Endothelial cell (in vitro differentiated cells): ENCODE results near the gene SLC8A1. TPM values are rescaled to one million over a fixed set of nuclear protein-coding genes. Genes with fewer than 3 reads are reported as not detected.

ENCODE experiments used
- DNase-seq: peaks from one replicate; pipeline ENCODE4 v3.0.0; 2021; ENCODE audit warnings: low spot score
- H3K27ac Mint-ChIP-seq: one replicate; pipeline ENCODE4 v1.8.0; 2021; ENCODE audit warnings: mixed read lengths, inconsistent platforms; ENCODE audit not compliant: unreplicated experiment
- H3K27me3 Mint-ChIP-seq: one replicate; pipeline ENCODE4 v1.8.0; 2021; ENCODE audit warnings: mild to moderate bottlenecking, moderate library complexity, mixed read lengths, inconsistent platforms; ENCODE audit not compliant: unreplicated experiment
- H3K36me3 Mint-ChIP-seq: one replicate; pipeline ENCODE4 v1.8.0; 2021; ENCODE audit warnings: mild to moderate bottlenecking, low read depth, mixed read lengths, inconsistent platforms; ENCODE audit not compliant: unreplicated experiment
- H3K4me1 Mint-ChIP-seq: one replicate; pipeline ENCODE4 v1.8.0; 2021; ENCODE audit warnings: mild to moderate bottlenecking, mixed read lengths, inconsistent platforms; ENCODE audit not compliant: unreplicated experiment
- H3K4me3 Mint-ChIP-seq: one replicate; pipeline ENCODE4 v1.8.0; 2021; ENCODE audit warnings: mild to moderate bottlenecking, mixed read lengths, inconsistent platforms; ENCODE audit not compliant: unreplicated experiment
- H3K9me3 Mint-ChIP-seq: one replicate; pipeline ENCODE4 v1.8.0; 2021; ENCODE audit warnings: mixed read lengths, inconsistent platforms; ENCODE audit not compliant: unreplicated experiment
- total RNA-seq: library from RNA; stranded (reverse); fragmentation: NEBNext Ultra II Directional; extraction: Animal tissue kit (Norgen Biotek cat#: 25700); gene quantifications from one replicate; pipeline ENCODE4 v1.2.1, GENCODE V29; 2021; ENCODE audit not compliant: unreplicated experiment
- TF ChIP-seq, protein P1 (sequence below): fragments of 200-600 bp; sonication (generic); IDR thresholded peaks from one replicate; pipeline ENCODE4 v1.5.0; 2021; ENCODE audit warnings: antibody characterized with exemption; ENCODE audit not compliant: unreplicated experiment

SLC8A1 gene
- total RNA-seq, 1 donor from 2014 or later: 0.80 TPM

DNA sequence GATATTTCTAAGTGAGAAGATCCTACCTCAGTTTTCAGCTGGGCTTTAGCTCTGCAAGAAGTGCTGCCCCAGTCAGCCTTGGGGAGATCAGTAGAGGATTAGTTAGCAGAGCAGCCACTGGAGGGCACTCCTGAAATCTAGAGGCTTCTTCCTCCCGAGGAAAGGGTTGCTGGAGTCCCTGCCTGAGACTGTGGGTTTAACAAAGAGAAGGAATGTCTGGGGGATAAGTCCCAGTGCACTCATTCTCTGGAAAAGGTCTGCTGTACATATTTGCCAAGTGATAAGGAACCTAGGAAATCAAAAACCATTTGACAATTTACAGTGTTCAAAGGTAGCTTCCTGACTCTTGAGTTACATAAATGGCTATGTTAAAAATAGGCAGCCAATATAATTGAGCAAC is 207.2 kb downstream of the SLC8A1 start:
- no peaks in the 10 kb centered on the region for H3K4me1 Mint-ChIP-seq
- H3K4me3 Mint-ChIP-seq: no peak overlapping the region
- no peak overlapping the region for H3K27ac Mint-ChIP-seq
- no peaks in the 10 kb centered on the region for H3K36me3 Mint-ChIP-seq
- H3K9me3 Mint-ChIP-seq: no peaks in the 10 kb centered on the region
- TF ChIP-seq, protein P1, sequence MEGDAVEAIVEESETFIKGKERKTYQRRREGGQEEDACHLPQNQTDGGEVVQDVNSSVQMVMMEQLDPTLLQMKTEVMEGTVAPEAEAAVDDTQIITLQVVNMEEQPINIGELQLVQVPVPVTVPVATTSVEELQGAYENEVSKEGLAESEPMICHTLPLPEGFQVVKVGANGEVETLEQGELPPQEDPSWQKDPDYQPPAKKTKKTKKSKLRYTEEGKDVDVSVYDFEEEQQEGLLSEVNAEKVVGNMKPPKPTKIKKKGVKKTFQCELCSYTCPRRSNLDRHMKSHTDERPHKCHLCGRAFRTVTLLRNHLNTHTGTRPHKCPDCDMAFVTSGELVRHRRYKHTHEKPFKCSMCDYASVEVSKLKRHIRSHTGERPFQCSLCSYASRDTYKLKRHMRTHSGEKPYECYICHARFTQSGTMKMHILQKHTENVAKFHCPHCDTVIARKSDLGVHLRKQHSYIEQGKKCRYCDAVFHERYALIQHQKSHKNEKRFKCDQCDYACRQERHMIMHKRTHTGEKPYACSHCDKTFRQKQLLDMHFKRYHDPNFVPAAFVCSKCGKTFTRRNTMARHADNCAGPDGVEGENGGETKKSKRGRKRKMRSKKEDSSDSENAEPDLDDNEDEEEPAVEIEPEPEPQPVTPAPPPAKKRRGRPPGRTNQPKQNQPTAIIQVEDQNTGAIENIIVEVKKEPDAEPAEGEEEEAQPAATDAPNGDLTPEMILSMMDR: no peak
- peak; percentile 53 for DNase-seq
- no peaks in the 10 kb centered on the region for H3K27me3 Mint-ChIP-seq

DNA sequence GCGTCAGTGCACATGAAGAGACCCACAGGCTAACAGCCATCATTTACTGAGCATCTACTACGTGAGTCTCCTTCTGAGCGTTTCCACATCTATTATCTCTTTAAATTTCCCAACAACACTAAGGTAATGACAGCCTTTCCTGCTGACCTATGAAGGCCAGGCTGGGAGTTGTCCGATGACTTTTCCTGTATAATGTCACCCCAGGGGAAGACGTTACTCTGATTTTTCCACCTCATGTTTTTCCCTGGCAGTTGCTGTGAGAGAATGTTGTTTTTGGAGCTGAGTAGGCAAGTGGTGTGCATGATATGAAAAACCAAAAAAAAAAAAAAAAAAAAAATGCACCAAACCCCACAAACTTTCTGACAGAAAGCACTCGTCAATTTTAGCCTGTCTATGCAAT is 207.6 kb downstream of the SLC8A1 start:
- H3K4me1 Mint-ChIP-seq: no peaks in the 10 kb centered on the region
- H3K27ac Mint-ChIP-seq: no peak overlapping the region
- H3K9me3 Mint-ChIP-seq: no peaks in the 10 kb centered on the region
- no peak overlapping the region for H3K4me3 Mint-ChIP-seq
- no peaks in the 10 kb centered on the region for H3K36me3 Mint-ChIP-seq
- no peaks in the 10 kb centered on the region for H3K27me3 Mint-ChIP-seq
- TF ChIP-seq, protein P1: no peak
- DNase-seq: no peak

DNA sequence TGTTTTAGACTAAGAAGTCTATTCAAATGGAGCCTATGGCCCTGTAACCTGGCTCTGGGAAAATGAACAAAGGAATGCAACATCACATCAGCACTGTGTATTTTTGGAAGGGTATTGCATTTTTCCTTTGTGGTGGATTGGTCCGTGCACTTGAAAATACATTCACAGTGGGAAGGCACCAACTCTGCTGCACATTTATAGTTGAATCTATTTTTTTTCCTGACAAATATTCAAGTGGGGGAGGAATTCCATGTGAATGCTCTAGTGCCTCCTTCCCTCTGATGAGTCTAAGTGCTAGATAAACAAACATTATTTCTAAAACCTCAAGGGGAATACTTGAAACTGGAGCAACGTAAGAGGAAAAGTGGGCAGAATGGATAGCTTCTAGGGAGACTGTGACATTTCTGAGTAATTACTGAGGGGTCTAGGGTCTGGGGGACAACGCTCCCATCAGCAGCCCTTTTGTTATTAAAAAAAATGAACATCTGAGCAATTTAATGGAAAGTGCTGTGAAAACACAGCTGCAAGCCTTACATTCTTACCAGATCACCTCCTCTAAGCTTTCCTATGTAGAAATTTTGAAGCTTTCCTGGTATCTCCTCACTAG is 208.2 kb downstream of the SLC8A1 start:
- TF ChIP-seq, protein P1: no peak
- Mint-ChIP-seq H3K4me1 (no peaks in the 10 kb centered on the region), H3K27ac (no peak overlapping the region), H3K36me3 (no peaks in the 10 kb centered on the region), H3K4me3 (no peak overlapping the region), H3K9me3 (no peaks in the 10 kb centered on the region), H3K27me3 (no peaks in the 10 kb centered on the region)
- DNase-seq: no peak

DNA sequence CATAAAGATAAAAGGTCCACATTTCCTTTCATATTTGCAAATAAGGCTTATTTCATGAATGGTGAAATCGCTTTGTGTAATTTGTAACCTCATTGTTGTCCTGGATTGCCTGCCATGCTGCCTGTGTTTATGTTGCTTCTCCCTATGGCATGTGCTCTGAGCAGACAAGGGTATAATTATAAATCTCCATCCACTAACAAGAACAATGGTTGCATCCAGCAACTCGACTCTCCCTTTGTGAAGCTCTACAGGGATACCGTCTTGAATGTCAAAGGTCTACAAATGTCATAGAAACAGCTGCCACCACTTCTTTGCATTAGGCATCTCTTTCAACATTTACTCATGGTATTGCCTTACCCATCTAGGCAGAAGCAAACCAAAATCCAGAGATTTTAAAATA is 209.6 kb downstream of the SLC8A1 start:
- Mint-ChIP-seq H3K27ac (no peak overlapping the region), H3K4me1 (no peaks in the 10 kb centered on the region), H3K9me3 (no peaks in the 10 kb centered on the region), H3K36me3 (no peaks in the 10 kb centered on the region), H3K27me3 (no peaks in the 10 kb centered on the region), H3K4me3 (no peak overlapping the region)
- no peak for DNase-seq
- TF ChIP-seq, protein P1: no peak

GRCh38 chr2:40240070-40240469 is 211.8 kb downstream of the SLC8A1 start:
- no peak for DNase-seq
- no peaks in the 10 kb centered on the region for H3K4me1 Mint-ChIP-seq
- TF ChIP-seq, protein P1: no peak

More at GRCh38 chr2:40240070-40240469, 211.8 kb downstream of the SLC8A1 start:
- Mint-ChIP-seq H3K27ac (no peak overlapping the region), H3K4me3 (no peak overlapping the region), H3K9me3 (no peaks in the 10 kb centered on the region), H3K27me3 (no peaks in the 10 kb centered on the region), H3K36me3 (no peaks in the 10 kb centered on the region)
